ENCODE results near the gene PEX11B. TPM values are rescaled to one million over a fixed set of nuclear protein-coding genes. Genes with fewer than 3 reads are reported as not detected.

The PEX11B gene
- total and polyA plus RNA-seq, 2 experiments from 2014 or later = 7.4 to 9.1 TPM

GRCh38 chr1:145951526-145951925 is 33.0 kb upstream of the PEX11B start:
- TF ChIP-seq, protein P1, sequence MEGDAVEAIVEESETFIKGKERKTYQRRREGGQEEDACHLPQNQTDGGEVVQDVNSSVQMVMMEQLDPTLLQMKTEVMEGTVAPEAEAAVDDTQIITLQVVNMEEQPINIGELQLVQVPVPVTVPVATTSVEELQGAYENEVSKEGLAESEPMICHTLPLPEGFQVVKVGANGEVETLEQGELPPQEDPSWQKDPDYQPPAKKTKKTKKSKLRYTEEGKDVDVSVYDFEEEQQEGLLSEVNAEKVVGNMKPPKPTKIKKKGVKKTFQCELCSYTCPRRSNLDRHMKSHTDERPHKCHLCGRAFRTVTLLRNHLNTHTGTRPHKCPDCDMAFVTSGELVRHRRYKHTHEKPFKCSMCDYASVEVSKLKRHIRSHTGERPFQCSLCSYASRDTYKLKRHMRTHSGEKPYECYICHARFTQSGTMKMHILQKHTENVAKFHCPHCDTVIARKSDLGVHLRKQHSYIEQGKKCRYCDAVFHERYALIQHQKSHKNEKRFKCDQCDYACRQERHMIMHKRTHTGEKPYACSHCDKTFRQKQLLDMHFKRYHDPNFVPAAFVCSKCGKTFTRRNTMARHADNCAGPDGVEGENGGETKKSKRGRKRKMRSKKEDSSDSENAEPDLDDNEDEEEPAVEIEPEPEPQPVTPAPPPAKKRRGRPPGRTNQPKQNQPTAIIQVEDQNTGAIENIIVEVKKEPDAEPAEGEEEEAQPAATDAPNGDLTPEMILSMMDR (conservative IDR thresholded peaks at IDR 0.05; ENCODE audit: low read depth in 2 of 2) = no peak
- TF ChIP-seq ZNF331 (CRISPR knock-in tag; IDR thresholded peaks at IDR 0.05; ENCODE audit: low read depth) (no peak), NANOG (IDR thresholded peaks at IDR 0.05; ENCODE audit: borderline replicate concordance) (no peak), EZH2phosphoT487 (IDR thresholded peaks at IDR 0.05; ENCODE audit: unreplicated experiment) (no peak), ZNF114 (CRISPR knock-in tag; IDR thresholded peaks at IDR 0.05) (no peak), POLR2AphosphoS5 (IDR thresholded peaks at IDR 0.05; ENCODE audit: low read depth) (no peak)
- TF ChIP-seq, protein P2, sequence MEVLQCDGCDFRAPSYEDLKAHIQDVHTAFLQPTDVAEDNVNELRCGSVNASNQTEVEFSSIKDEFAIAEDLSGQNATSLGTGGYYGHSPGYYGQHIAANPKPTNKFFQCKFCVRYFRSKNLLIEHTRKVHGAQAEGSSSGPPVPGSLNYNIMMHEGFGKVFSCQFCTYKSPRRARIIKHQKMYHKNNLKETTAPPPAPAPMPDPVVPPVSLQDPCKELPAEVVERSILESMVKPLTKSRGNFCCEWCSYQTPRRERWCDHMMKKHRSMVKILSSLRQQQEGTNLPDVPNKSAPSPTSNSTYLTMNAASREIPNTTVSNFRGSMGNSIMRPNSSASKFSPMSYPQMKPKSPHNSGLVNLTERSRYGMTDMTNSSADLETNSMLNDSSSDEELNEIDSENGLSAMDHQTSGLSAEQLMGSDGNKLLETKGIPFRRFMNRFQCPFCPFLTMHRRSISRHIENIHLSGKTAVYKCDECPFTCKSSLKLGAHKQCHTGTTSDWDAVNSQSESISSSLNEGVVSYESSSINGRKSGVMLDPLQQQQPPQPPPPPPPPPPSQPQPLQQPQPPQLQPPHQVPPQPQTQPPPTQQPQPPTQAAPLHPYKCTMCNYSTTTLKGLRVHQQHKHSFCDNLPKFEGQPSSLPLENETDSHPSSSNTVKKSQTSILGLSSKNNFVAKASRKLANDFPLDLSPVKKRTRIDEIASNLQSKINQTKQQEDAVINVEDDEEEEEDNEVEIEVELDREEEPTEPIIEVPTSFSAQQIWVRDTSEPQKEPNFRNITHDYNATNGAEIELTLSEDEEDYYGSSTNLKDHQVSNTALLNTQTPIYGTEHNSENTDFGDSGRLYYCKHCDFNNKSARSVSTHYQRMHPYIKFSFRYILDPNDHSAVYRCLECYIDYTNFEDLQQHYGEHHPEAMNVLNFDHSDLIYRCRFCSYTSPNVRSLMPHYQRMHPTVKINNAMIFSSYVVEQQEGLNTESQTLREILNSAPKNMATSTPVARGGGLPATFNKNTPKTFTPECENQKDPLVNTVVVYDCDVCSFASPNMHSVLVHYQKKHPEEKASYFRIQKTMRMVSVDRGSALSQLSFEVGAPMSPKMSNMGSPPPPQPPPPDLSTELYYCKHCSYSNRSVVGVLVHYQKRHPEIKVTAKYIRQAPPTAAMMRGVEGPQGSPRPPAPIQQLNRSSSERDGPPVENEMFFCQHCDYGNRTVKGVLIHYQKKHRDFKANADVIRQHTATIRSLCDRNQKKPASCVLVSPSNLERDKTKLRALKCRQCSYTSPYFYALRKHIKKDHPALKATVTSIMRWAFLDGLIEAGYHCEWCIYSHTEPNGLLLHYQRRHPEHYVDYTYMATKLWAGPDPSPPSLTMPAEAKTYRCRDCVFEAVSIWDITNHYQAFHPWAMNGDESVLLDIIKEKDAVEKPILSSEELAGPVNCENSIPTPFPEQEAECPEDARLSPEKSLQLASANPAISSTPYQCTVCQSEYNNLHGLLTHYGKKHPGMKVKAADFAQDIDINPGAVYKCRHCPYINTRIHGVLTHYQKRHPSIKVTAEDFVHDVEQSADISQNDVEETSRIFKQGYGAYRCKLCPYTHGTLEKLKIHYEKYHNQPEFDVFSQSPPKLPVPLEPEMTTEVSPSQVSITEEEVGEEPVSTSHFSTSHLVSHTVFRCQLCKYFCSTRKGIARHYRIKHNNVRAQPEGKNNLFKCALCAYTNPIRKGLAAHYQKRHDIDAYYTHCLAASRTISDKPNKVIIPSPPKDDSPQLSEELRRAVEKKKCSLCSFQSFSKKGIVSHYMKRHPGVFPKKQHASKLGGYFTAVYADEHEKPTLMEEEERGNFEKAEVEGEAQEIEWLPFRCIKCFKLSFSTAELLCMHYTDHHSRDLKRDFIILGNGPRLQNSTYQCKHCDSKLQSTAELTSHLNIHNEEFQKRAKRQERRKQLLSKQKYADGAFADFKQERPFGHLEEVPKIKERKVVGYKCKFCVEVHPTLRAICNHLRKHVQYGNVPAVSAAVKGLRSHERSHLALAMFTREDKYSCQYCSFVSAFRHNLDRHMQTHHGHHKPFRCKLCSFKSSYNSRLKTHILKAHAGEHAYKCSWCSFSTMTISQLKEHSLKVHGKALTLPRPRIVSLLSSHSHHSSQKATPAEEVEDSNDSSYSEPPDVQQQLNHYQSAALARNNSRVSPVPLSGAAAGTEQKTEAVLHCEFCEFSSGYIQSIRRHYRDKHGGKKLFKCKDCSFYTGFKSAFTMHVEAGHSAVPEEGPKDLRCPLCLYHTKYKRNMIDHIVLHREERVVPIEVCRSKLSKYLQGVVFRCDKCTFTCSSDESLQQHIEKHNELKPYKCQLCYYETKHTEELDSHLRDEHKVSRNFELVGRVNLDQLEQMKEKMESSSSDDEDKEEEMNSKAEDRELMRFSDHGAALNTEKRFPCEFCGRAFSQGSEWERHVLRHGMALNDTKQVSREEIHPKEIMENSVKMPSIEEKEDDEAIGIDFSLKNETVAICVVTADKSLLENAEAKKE (CRISPR knock-in tag; IDR thresholded peaks at IDR 0.05) = no peak
- TF ChIP-seq, protein P3, sequence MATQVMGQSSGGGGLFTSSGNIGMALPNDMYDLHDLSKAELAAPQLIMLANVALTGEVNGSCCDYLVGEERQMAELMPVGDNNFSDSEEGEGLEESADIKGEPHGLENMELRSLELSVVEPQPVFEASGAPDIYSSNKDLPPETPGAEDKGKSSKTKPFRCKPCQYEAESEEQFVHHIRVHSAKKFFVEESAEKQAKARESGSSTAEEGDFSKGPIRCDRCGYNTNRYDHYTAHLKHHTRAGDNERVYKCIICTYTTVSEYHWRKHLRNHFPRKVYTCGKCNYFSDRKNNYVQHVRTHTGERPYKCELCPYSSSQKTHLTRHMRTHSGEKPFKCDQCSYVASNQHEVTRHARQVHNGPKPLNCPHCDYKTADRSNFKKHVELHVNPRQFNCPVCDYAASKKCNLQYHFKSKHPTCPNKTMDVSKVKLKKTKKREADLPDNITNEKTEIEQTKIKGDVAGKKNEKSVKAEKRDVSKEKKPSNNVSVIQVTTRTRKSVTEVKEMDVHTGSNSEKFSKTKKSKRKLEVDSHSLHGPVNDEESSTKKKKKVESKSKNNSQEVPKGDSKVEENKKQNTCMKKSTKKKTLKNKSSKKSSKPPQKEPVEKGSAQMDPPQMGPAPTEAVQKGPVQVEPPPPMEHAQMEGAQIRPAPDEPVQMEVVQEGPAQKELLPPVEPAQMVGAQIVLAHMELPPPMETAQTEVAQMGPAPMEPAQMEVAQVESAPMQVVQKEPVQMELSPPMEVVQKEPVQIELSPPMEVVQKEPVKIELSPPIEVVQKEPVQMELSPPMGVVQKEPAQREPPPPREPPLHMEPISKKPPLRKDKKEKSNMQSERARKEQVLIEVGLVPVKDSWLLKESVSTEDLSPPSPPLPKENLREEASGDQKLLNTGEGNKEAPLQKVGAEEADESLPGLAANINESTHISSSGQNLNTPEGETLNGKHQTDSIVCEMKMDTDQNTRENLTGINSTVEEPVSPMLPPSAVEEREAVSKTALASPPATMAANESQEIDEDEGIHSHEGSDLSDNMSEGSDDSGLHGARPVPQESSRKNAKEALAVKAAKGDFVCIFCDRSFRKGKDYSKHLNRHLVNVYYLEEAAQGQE (IDR thresholded peaks at IDR 0.05; ENCODE audit: unreplicated experiment) = no peak
- TF ChIP-seq, protein P4, sequence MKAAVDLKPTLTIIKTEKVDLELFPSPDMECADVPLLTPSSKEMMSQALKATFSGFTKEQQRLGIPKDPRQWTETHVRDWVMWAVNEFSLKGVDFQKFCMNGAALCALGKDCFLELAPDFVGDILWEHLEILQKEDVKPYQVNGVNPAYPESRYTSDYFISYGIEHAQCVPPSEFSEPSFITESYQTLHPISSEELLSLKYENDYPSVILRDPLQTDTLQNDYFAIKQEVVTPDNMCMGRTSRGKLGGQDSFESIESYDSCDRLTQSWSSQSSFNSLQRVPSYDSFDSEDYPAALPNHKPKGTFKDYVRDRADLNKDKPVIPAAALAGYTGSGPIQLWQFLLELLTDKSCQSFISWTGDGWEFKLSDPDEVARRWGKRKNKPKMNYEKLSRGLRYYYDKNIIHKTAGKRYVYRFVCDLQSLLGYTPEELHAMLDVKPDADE (IDR thresholded peaks at IDR 0.05) = no peak
- no peaks in the 10 kb centered on the region for H3K36me3 Mint-ChIP-seq (ENCODE audit: low read depth)
- H3F3A ChIP-seq (replicated peaks; ENCODE audit: low read depth) = no peaks in the 10 kb centered on the region
- no peak overlapping the region for H3K27ac ChIP-seq (ENCODE audit: low read depth)
- H3K4me2 ChIP-seq = no peak overlapping the region
- H3K27ac Mint-ChIP-seq = no peak overlapping the region
- no peak overlapping the region for H2AFZ ChIP-seq
- H4K20me1 ChIP-seq (replicated peaks; ENCODE audit: insufficient read depth) = no peaks in the 10 kb centered on the region
- no peak for DNase-seq (ENCODE audit: low spot score)
- H3K27me3 ChIP-seq (ENCODE audit: insufficient read depth) = peaks cover 34% of the 10 kb centered on the region
- no peaks in the 10 kb centered on the region for H3K79me2 ChIP-seq (replicated peaks; ENCODE audit: insufficient read depth)
- H3K9me2 ChIP-seq (ENCODE audit: insufficient read depth) = no peaks in the 10 kb centered on the region
- no peak overlapping the region for H3K4me3 Mint-ChIP-seq
- no peaks in the 10 kb centered on the region for H3K9me3 Mint-ChIP-seq
- H3K36me3 ChIP-seq (ENCODE audit: insufficient read depth) = no peaks in the 10 kb centered on the region
- H3K4me1 Mint-ChIP-seq = peaks cover 21% of the 10 kb centered on the region
- no peak for ATAC-seq
- peaks cover 12% of the 10 kb centered on the region for H3K4me1 ChIP-seq (ENCODE audit: insufficient read depth)
- H3K27me3 Mint-ChIP-seq (ENCODE audit: insufficient read depth, low read depth, poor library complexity) = peaks cover 6% of the 10 kb centered on the region
- no peak overlapping the region for H3K4me3 ChIP-seq
